K562 (cell line): ENCODE data around the gene CEP68.

ENCODE experiments used
- CTCF ChIP-seq, 3 experiments: IDR thresholded peaks in 2 of 3; conservative IDR thresholded peaks in 1 of 3; 2 replicates each; pipeline ENCODE4 v1.5.1; 2011 to 2012; ENCODE audit warnings: low read length in 3 of 3, mild to moderate bottlenecking in 3 of 3, control low read depth in 2 of 3, improper control_type of control experiment in 1 of 3, inconsistent platforms in 1 of 3, low read depth in 1 of 3, mixed read lengths in 1 of 3, moderate library complexity in 1 of 3; ENCODE audit not compliant: insufficient read depth in 2 of 3
- NFRKB ChIP-seq: fragments of 450-650 bp; IDR thresholded peaks from 2 replicates; pipeline ENCODE4 v1.6.1; 2016; ENCODE audit warnings: low read depth
- NRF1 ChIP-seq, 2 experiments: fragments of 450-650 bp; IDR thresholded peaks in 1 of 2; conservative IDR thresholded peaks in 1 of 2; 2 replicates each; pipeline ENCODE4 v1.6.1; 2014; ENCODE audit warnings: mild to moderate bottlenecking in 2 of 2
- STAT5B ChIP-seq: fragments of 250-450 bp; sonication (Bioruptor Pico); IDR thresholded peaks from 2 replicates; pipeline ENCODE4 v1.8.0; 2021; ENCODE audit warnings: mild to moderate bottlenecking, inconsistent platforms
- YBX1 ChIP-seq: fragments of 450-650 bp; IDR thresholded peaks from 2 replicates; pipeline ENCODE4 v1.7.1; 2016; ENCODE audit warnings: mild to moderate bottlenecking

GRCh38 chr2:65093211-65093610 lies 37.0 kb downstream of the CEP68 start:
- TF ChIP-seq NRF1 (conservative IDR thresholded peaks at IDR 0.05 in 1 of 2, IDR thresholded peaks at IDR 0.05 in 1 of 2) (no peak), YBX1 (no peak), NFRKB (no peak), CTCF (IDR thresholded peaks at IDR 0.05 in 2 of 3, conservative IDR thresholded peaks at IDR 0.05 in 1 of 3; ENCODE audit: insufficient read depth in 2 of 3, low read depth in 1 of 3, low read length in 3 of 3) (no peak), STAT5B (CRISPR knock-in tag) (no peak)
